Ectodermal cell (in vitro differentiated cells): ENCODE data around the gene ZFAND3.

Experiments
- H3K27ac ChIP-seq: 2 replicates; pipeline ENCODE4 v1.7.0; 2013; ENCODE audit warnings: mild to moderate bottlenecking, low read depth, low read length; ENCODE audit not compliant: insufficient read depth, poor library complexity, severe bottlenecking
- H3K27me3 ChIP-seq: 2 replicates; pipeline ENCODE4 v1.7.0; 2013; ENCODE audit warnings: mild to moderate bottlenecking, low read length; ENCODE audit not compliant: insufficient read depth, control insufficient read depth, poor library complexity, severe bottlenecking
- H3K36me3 ChIP-seq: one replicate; pipeline ENCODE4 v1.7.0; 2013; ENCODE audit warnings: low read length; ENCODE audit not compliant: control insufficient read depth, insufficient read depth
- H3K4me1 ChIP-seq: one replicate; pipeline ENCODE4 v1.7.0; 2013; ENCODE audit warnings: low read length; ENCODE audit not compliant: control insufficient read depth, insufficient read depth
- H3K4me3 ChIP-seq: 2 replicates; pipeline ENCODE4 v1.7.0; 2013; ENCODE audit warnings: low read depth, low read length, control low read depth; ENCODE audit not compliant: insufficient read depth
- H3K9me3 ChIP-seq: 2 replicates; pipeline ENCODE4 v1.7.0; 2013; ENCODE audit warnings: mild to moderate bottlenecking, low read length, moderate library complexity; ENCODE audit not compliant: control insufficient read depth
- WGBS, 2 experiments: methylation state at CpG; one replicate each; pipeline ENCODE4 v1.1.7; 2013; ENCODE audit warnings: missing lambda C conversion rate in 2 of 2; 5-methylcytosine and 5-hydroxymethylcytosine counted together

ZFAND3 gene

DNA sequence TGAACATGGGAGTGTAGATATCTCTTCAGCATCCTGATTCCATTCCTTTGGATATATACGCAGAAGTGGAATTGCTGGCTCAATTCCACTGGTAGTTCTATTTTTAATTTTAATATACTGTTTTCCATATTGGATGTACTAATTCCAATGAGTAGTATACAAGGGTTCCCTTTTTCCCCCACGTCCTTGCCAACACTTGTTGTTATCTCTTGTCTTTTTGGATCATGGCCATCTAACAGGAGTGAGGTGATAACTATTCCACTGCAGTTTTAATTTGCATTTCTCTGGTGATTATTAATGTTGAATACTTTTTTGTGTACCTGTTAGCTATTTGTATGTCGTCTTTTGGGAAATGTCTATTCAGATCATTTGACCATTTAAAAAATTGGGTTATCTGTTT lies 91.5 kb downstream of the ZFAND3 start:
- H3K36me3 ChIP-seq = no peaks in the 10 kb centered on the region
- no peaks in the 10 kb centered on the region for H3K4me1 ChIP-seq
- 92 to 98% methylated on average over 2 of the region's 3 CpGs for WGBS, 2 experiments
- no peak overlapping the region for H3K27ac ChIP-seq
- no peaks in the 10 kb centered on the region for H3K9me3 ChIP-seq
- H3K4me3 ChIP-seq = no peak overlapping the region
- no peaks in the 10 kb centered on the region for H3K27me3 ChIP-seq

DNA sequence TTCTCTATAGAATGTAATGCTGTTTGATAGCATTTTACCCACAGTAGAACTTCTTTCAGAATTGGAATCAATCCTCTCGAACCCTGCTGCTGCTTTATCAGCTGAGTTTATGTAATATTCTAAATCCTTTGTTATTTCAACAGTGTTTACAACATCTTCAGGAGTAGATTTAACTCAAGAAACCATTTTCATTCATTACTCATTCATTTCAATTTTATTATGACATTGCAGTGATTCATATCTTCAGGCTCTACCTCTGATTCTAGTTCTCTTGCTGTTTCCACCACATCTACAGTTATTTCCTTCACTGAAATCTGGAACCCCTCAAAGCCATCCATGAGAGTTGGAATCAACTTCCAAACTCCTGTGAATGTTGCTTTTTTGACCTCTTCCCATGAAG lies 93.7 kb downstream of the ZFAND3 start:
- no peaks in the 10 kb centered on the region for H3K27me3 ChIP-seq
- no peaks in the 10 kb centered on the region for H3K4me1 ChIP-seq
- no peaks in the 10 kb centered on the region for H3K9me3 ChIP-seq
- no peak overlapping the region for H3K4me3 ChIP-seq
- no peaks in the 10 kb centered on the region for H3K36me3 ChIP-seq
- H3K27ac ChIP-seq = no peak overlapping the region
- WGBS, 2 experiments = 100% methylated on average over 1 of the region's 1 CpG; no CpG with 5 or more reads in 1 of the 2 experiments

DNA sequence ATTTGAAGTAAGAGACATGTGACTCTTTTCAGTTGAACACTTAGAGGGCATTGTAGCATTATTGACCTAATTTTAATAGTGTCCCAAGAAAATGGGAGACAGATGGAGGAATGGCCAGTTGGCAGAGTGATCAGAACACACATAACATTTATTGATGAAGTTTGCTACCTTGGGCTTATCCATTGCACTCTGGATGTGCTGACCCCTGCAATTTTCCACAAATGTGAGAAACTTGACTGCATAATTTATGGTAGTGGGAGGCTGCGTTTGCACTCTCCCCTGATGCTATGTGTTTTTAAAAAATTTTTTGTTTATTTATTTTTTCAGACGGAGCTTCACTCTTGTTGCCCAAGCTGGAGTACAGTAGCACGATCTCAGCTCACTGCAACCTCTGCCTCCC lies 95.9 kb downstream of the ZFAND3 start:
- Histone ChIP-seq H3K36me3 (no peaks in the 10 kb centered on the region), H3K27me3 (no peaks in the 10 kb centered on the region), H3K4me3 (no peak overlapping the region), H3K9me3 (no peaks in the 10 kb centered on the region), H3K4me1 (no peaks in the 10 kb centered on the region), H3K27ac (no peak overlapping the region)
- WGBS, 2 experiments = 91 to 94% methylated on average over 3 of the region's 3 CpGs

DNA sequence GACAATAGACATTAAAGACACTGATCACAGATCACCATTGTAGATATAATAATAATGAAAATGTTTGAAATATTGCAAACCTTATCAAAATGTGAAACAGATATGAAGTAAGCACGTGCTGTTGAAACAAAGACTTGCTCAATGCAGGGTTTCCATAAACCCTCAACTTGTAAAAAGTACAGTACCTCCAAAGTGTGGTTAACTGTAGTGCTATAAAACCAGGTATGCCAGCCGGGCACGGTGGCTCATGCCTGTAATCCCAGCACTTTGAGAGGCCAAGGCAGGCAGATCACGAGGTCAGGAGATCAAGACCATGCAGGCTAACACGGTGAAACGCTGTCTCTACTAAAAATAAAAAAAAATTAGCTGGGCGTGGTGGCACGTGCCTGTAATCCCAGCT lies 96.6 kb downstream of the ZFAND3 start:
- Histone ChIP-seq H3K27ac (no peak overlapping the region), H3K4me3 (no peak overlapping the region), H3K9me3 (no peaks in the 10 kb centered on the region), H3K4me1 (peaks cover 6% of the 10 kb centered on the region), H3K27me3 (no peaks in the 10 kb centered on the region), H3K36me3 (no peaks in the 10 kb centered on the region)
- WGBS, 2 experiments = 91 to 95% methylated on average over 8 of the region's 8 CpGs

DNA sequence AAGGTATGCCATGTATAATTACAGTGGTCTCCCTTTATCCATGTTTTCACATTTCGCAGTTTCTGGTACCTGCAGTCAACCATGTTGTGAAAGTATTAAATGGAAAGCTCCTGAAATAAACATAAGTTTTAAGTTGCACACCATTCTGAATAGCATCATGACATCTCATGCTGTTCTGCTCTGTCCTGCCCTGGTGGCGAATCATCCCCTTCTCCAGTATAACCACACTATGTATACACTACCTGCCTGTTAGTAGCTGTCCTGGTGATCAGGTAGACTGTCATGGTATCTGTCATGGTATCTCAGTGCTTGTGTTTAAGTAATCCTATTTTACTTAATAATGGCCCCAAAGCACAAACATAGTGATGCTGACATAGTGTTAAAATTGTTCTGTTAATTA lies 97.1 kb downstream of the ZFAND3 start:
- WGBS, 2 experiments = 94 to 100% methylated on average over 2 of the region's 2 CpGs
- Histone ChIP-seq H3K4me3 (no peak overlapping the region), H3K4me1 (peaks cover 7% of the 10 kb centered on the region), H3K9me3 (no peaks in the 10 kb centered on the region), H3K36me3 (no peaks in the 10 kb centered on the region), H3K27me3 (no peaks in the 10 kb centered on the region), H3K27ac (no peak overlapping the region)

DNA sequence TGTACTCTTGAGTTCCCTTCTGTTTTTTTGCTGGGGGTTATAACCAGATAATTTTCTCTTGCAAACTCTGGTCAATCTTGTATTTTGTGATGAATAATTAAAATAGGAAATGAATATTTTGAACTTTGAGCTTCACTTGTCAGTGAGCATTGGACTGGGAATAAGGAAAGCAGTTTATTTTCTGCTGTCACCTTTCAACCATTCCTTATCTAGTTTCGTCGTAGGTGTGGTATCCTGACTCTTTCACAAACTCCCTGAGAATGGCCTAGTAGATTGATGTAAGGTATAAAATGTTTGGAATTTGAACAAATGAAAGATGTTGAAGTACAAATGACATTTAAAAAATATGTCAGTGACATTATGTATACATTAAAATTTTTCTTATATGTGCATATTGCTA lies 98.0 kb downstream of the ZFAND3 start:
- H3K36me3 ChIP-seq = no peaks in the 10 kb centered on the region
- H3K9me3 ChIP-seq = no peaks in the 10 kb centered on the region
- H3K27ac ChIP-seq = no peak overlapping the region
- H3K4me1 ChIP-seq = peaks cover 7% of the 10 kb centered on the region
- H3K27me3 ChIP-seq = no peaks in the 10 kb centered on the region
- WGBS, 2 experiments = 96 to 100% methylated on average over 2 of the region's 2 CpGs
- no peak overlapping the region for H3K4me3 ChIP-seq

DNA sequence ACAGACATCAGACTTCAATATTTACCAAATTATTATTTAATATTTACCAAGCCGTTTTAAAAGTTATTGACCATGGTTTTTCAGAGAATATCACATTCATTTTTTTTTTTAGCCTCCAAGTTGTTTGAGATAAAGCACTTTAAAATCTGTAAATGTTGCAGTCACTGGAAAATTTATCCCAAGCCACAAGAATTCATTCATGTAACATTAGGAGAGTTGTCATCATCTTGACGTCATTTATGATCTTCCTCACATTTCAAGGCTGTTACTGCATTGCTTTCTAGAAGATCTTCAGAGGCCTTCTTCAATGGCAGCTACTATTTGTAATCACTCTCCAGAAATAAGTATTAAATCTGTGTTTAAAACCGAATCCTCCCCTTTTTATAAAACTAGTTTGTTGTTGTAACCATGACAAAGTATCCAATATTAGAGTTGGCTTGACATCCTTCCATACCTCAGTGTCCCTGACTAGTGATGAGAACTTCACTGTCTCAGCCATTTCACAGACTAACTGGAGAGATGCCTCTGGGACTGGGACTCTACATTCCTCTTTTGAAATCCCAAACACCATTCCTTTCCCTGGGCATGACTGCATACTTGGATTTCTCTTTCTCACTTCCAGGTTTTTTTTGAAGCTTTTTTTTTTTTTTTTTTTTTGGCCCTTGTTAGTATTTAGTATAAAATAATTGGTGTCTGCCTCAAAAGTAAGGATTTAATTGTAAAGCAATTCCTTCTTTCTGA lies 100.1 kb downstream of the ZFAND3 start:
- Histone ChIP-seq H3K4me3 (no peak overlapping the region), H3K27me3 (no peaks in the 10 kb centered on the region), H3K9me3 (no peaks in the 10 kb centered on the region), H3K36me3 (no peaks in the 10 kb centered on the region), H3K27ac (no peak overlapping the region), H3K4me1 (peaks cover 7% of the 10 kb centered on the region)
- 92 to 94% methylated on average over 3 of the region's 3 CpGs for WGBS, 2 experiments

DNA sequence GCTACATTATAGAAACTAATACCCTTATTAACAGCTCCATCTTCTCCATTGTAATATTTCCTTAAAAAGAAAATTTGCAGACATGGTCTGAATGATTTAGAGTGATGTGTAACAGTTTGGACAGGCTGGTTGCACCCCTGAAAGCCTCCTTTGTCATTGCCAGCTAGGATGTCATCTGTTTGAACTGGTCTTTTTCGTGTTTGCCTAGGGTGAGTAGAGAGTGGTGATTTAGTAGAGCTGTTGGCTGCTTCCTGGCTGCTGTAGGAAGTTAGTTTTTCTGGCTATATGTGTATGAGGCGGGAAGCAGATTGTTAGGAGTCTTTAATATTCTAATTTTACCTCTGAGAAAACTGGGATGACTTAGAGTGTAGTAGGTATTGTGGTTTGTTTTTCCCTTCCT lies 101.1 kb downstream of the ZFAND3 start:
- Histone ChIP-seq H3K4me1 (peaks cover 7% of the 10 kb centered on the region), H3K4me3 (no peak overlapping the region), H3K36me3 (no peaks in the 10 kb centered on the region), H3K27ac (peak overlapping the region; percentile 46), H3K9me3 (no peaks in the 10 kb centered on the region), H3K27me3 (no peaks in the 10 kb centered on the region)
- 37 to 39% methylated on average over 2 of the region's 2 CpGs for WGBS, 2 experiments

DNA sequence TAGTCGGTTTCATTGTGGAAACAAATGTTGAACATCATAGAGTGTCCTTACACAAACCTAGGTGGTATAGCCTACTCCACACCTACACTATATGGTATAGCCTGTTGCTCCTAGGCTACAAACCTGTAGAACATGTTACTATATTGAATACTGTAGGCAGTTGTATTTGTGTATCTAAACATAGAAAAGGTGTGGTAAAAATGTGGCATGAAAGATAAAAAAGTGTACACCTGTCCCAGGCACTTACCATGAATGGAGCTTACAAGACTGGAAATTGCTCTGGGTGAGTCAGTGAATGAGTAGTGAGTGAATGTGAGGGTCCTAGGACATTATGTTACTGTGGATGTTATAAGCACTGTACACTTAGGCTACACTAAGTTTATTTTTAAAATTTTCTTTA lies 103.0 kb downstream of the ZFAND3 start:
- Histone ChIP-seq H3K4me3 (no peak overlapping the region), H3K9me3 (no peaks in the 10 kb centered on the region), H3K27me3 (no peaks in the 10 kb centered on the region), H3K27ac (no peak overlapping the region), H3K4me1 (peaks cover 7% of the 10 kb centered on the region), H3K36me3 (no peaks in the 10 kb centered on the region)
- 94 to 100% methylated on average over 1 of the region's 1 CpG for WGBS, 2 experiments

DNA sequence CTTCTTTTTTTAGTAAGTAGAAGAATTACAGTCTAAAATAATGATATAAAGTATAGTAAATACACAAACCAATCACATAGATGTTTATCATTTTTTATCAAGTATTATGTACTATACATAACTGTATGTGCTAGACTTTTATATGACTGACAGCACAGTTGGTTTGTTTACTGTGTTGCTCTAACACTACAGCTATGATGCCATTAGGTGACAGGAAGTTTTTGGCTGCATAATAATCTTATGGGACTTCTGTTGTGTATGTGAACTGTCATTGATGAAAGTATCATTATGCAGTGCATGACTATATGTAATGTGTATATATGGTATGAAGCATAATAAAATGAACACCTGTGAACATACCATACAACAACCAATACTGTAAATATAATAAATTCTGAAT lies 104.0 kb downstream of the ZFAND3 start:
- no peak overlapping the region for H3K4me3 ChIP-seq
- no peaks in the 10 kb centered on the region for H3K36me3 ChIP-seq
- no peaks in the 10 kb centered on the region for H3K27me3 ChIP-seq
- H3K4me1 ChIP-seq = peaks cover 7% of the 10 kb centered on the region
- no peaks in the 10 kb centered on the region for H3K9me3 ChIP-seq
- no peak overlapping the region for H3K27ac ChIP-seq

DNA sequence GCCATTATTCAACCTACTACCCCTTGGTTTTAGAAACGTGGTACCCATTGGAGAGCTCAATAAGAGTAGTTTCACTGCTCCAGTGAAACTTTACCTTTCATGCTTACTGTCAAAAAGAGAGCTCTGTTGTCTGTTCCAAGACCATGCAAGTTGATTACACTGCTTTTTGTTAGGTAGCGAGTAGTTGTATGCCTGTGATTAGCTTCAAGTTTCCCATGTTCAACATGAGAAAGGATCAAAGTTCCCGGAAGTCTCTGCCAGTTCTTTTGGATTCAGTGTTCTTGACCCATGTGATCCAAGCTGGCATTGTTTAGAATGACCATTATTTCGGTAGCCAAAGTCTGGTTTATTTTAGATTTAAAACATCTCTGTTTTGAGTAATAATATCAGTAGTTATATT lies 107.1 kb downstream of the ZFAND3 start:
- H3K4me3 ChIP-seq = no peak overlapping the region
- WGBS, 2 experiments = 81 to 84% methylated on average over 3 to 4 of the region's 4 CpGs
- no peaks in the 10 kb centered on the region for H3K9me3 ChIP-seq
- H3K36me3 ChIP-seq = no peaks in the 10 kb centered on the region
- peaks cover 5% of the 10 kb centered on the region for H3K4me1 ChIP-seq
- H3K27ac ChIP-seq = no peak overlapping the region
- H3K27me3 ChIP-seq = no peaks in the 10 kb centered on the region
